DMS79 treated with DMSO at 0.1 percent for 48 hours (cell line): Measurements from ENCODE around the gene VASP.
A peak's percentile ranks its signal among the peaks of the same experiment; 100 is the strongest.

Experiments
- DNase-seq: peaks from one replicate; lab custom pipeline; 2025; lab: John Stamatoyannopoulos, UW

Gene VASP

GRCh38 chr19:45506989-45507871 lies at the start of gene VASP:
Gene VASP, plus strand, starts transcription at chr19:45507479. Its CDS starts 293 bp downstream, at chr19:45507772.
- DNase-seq, result peak; percentile 49

GRCh38 chr19:45457776-45458175 lies 49.5 kb upstream of the VASP start:
- DNase-seq, result no peak

DNA sequence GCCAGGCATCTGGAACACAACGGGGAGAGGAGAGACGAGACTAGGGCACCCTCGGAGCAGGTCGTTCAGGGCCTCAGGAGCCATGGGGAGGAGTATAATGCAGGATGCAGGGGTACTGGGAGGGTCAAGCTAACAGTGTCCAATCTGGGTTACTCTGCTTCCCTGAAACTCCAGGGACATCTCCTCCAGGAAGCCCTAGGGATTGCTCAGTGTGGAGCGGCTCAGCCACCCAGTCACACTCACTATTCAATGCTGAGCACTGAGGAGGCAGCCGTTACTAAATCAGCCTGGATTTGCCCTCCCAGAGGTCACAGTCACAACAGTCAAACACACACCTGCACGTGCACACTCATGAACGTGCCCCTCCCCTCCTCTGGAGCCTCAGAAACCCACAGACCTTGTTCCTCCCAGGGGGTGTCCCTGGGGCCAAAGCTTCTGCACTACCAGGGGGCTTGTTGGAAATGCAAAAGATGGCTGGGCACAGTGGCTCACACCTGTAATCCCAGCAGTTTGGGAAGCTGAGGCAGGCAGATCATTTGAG lies 46.4 kb upstream of the VASP start:
- no peak for DNase-seq

GRCh38 chr19:45462174-45462573 lies 45.1 kb upstream of the VASP start:
- DNase-seq, result no peak

GRCh38 chr19:45463241-45463640 lies 44.0 kb upstream of the VASP start:
- DNase-seq, result no peak

GRCh38 chr19:45464274-45464673 lies 43.0 kb upstream of the VASP start:
- no peak for DNase-seq

GRCh38 chr19:45464852-45465441 lies 42.3 kb upstream of the VASP start:
- no peak for DNase-seq

DNA sequence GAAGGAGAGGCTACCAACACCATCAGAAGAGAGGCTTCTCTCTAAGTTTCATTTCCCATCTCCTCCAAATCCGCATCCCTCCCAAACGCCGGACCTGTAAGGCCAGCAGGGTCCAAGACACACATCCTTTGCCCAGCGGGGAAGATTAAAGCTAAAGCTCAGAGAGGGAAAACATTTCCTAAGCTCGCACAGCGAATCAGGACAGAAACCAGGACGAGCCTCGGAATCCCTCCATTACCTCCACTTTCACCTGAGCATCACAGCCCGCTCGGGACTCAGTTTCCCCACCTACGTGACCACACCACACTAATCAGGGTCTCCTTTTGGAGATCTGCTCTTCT lies 40.2 kb upstream of the VASP start:
- peak; percentile 30 for DNase-seq

- peak; percentile 79 for DNase-seq
These were observed 39.7 kb upstream of the VASP start, which contains the start of gene FOSB for GRCh38 chr19:45467456-45468158. Gene FOSB, plus strand, starts transcription at chr19:45467996. Its CDS starts 591 bp downstream, at chr19:45468587.

- no peak for DNase-seq
These were observed 39.1 kb upstream of the VASP start for GRCh38 chr19:45468159-45468651.

GRCh38 chr19:45468803-45469131 lies 38.5 kb upstream of the VASP start:
- no peak for DNase-seq

GRCh38 chr19:45469132-45469944 lies 37.9 kb upstream of the VASP start:
- DNase-seq, result peak; percentile 87

DNA sequence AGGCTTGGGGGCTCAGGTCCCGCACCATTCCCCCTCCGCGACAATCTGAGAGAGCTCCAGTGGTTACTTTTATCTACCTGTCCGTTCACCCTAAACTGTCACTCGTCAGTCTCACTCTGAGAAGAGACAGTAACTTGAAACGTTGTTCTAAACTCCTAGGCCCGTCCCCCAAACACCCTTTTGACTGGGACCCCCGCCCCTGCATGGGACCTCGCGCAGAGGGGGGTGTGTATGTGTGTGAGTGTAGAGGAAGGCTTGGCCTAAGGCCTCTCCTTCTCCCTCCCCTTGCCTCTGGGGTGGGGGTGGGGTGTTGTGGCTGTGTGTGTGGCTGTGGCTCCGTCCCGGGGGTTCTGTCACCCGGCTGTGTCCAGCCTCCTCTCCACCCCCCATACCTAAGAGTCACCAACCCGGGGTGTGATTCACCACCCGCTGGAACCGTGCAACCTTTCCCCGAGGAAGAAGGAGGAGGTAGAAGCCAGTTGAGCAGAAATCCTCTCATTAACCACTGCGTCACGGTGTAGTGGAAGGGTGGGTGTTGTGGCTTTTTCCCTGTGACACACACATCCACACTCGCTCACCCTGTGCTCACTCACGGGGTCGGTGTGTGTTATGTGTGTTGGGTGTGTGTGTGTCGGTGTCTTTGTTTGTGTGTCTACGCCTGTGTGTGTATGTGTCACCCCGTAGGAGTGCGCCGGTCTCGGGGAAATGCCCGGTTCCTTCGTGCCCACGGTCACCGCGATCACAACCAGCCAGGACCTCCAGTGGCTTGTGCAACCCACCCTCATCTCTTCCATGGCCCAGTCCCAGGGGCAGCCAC lies 37.1 kb upstream of the VASP start:
- DNase-seq, result no peak

DNA sequence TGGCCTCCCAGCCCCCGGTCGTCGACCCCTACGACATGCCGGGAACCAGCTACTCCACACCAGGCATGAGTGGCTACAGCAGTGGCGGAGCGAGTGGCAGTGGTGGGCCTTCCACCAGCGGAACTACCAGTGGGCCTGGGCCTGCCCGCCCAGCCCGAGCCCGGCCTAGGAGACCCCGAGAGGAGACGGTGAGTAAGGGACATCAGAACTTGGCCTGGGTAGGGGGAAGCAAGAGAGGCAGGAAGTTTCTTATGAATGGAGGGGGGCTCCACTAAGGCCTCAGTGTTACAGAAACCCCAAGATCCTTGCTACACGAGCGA lies 36.6 kb upstream of the VASP start:
- DNase-seq, result no peak

DNA sequence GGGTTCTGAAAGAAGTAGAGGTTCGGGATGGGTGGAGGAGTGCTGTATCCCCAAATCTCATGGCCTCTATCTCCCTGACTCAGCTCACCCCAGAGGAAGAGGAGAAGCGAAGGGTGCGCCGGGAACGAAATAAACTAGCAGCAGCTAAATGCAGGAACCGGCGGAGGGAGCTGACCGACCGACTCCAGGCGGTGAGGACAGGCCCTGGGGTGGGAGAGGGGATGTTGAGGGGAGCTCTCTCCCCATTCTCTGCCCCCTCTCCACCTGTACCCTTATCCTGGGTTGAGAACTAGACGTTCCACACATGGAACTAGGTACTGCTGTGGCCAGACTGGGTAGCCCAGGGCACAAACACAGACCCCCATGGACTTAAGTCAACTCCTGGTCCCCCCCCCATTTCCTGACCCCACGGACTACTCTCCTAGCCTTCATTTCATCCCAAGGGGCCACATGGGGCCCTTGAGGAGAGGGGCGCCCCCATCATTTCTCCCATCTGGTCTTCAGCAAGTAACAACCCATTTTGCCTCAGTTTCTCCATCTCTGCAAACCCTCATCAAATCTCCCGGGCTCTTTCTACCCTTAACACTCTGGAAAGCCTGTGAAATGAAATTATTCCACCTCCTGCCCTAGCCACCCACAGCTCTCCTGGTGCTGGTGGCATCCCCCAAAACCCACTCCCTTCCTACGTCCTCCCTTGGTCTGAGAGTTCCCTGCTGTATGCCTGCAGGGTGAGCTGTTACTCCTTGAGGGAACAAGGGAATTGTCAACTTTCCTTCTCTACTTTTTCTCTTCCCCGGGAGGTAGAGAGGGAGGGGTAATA lies 36.0 kb upstream of the VASP start:
- no peak for DNase-seq

DNA sequence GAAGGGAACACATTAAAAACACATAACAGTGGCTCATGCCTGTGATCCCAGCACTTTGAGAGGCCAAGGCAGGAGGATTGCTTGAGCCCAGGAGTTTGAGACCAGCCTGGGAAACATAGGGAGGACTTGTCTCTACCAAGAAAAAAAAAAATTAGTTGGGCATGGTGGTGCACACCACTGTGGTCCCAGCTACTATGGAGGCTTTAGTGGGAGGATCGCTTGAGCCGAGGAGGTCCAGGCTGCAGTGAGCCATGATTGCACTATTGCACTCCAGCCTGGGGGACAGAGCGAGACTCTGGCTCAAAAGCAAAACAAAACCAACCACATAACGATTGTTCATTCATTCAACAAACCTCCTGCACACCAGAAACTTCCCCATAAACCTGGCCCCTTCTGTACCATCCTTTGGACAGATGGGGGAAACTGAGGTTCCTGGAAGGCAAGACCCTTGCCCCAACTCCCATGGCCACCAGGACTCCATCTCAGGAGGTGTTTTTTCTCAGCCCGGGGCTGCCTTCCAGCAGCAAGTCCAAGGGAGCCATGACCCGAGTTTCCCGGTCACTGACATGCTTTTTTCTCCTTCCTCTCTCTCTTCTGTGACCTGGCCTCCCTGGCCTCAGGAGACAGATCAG lies 35.2 kb upstream of the VASP start:
- no peak for DNase-seq

DNA sequence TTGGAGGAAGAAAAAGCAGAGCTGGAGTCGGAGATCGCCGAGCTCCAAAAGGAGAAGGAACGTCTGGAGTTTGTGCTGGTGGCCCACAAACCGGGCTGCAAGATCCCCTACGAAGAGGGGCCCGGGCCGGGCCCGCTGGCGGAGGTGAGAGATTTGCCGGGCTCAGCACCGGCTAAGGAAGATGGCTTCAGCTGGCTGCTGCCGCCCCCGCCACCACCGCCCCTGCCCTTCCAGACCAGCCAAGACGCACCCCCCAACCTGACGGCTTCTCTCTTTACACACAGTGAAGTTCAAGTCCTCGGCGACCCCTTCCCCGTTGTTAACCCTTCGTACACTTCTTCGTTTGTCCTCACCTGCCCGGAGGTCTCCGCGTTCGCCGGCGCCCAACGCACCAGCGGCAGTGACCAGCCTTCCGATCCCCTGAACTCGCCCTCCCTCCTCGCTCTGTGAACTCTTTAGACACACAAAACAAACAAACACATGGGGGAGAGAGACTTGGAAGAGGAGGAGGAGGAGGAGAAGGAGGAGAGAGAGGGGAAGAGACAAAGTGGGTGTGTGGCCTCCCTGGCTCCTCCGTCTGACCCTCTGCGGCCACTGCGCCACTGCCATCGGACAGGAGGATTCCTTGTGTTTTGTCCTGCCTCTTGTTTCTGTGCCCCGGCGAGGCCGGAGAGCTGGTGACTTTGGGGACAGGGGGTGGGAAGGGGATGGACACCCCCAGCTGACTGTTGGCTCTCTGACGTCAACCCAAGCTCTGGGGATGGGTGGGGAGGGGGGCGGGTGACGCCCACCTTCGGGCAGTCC lies 34.5 kb upstream of the VASP start:
- DNase-seq, result no peak

GRCh38 chr19:45473367-45473681 lies 34.0 kb upstream of the VASP start:
- DNase-seq, result no peak
